GM21528 (cell line): ENCODE measurements around the gene RGS6.

Source experiments
- ATAC-seq: cut with Tn5 transposase; IDR thresholded peaks from one replicate; pipeline ENCODE4 v1.9.1; 2021; ENCODE audit warnings: mild to moderate bottlenecking, moderate library complexity; ENCODE audit not compliant: unreplicated experiment, low FRiP score

Gene RGS6

DNA sequence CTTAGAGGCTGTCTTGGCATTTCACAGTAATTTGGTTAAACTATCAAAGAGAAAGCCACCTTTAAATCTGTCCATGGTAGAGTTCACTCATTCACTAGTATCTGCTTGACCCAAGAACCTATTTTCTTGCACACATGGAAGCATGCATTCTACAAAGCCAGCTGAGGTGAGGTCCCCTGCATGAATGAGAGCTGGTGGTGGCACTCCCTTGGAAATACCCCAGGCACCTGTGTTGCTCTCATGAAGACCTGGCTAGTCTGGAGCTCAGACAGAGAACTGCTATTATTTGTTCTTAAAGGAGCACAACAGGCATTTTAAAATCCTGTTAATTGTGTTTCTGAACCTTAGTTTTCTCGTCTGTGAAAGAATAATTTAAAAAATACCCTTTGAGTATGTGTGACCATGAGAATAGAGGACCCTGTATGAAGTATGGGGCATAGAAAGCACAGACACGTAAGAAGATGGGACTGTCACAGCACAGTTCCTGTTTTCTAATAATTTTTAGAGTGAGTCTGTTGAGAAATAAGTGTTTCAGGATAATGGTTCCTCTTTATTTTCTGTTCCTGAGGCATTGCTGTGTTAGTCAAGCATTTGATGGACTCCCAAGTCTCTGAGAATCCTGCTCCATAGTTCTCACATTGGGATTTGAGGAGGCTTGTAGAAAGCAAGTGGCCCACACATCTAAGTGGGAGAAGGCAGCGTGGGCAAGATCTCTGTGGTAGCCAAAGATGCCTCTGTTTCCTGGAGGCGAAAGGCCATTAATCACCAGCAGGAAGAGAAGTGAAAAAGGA lies 10.9 kb downstream of the RGS6 start:
- ATAC-seq, result no peak

DNA sequence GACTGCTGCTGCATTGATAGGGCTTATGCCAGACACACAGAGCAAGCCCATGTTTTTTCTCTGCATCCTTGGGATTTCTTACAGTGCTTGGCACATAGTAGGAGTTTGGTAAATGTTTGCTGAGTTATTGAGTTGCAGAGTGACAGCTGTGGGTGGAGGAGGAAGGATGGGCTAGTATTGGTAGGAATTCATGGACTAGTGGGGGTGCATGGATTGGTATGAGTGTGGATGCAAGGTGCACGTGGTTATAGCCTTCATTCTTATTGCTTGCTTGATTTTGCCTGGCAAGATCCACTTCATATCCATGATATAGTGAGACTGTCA lies 11.4 kb downstream of the RGS6 start:
- no peak for ATAC-seq

DNA sequence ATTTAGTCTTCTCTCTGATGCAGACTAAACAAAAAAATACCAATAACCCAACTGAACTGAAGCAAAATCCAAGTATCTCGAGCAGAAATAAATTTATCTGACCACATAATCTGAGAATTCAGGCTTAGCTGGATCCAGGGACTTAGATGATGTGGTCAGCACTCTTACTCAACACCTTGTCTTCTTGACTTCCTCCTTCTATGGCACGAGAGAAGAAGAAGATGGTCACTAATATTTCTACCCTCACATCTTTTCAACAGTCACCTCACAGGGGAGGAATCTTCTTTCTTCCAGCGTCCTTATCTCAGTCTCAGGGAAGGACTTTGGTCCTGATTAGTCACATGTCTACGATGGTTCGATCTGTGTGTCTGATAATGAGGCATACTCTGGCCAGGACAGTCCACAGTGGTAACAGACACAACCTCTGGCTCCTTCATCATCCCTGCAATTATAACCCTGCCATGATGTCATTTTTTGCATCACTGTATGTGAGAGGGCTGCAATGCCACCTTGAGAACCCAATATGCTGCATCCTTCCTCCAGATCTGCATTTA lies 15.8 kb downstream of the RGS6 start:
- no peak for ATAC-seq

DNA sequence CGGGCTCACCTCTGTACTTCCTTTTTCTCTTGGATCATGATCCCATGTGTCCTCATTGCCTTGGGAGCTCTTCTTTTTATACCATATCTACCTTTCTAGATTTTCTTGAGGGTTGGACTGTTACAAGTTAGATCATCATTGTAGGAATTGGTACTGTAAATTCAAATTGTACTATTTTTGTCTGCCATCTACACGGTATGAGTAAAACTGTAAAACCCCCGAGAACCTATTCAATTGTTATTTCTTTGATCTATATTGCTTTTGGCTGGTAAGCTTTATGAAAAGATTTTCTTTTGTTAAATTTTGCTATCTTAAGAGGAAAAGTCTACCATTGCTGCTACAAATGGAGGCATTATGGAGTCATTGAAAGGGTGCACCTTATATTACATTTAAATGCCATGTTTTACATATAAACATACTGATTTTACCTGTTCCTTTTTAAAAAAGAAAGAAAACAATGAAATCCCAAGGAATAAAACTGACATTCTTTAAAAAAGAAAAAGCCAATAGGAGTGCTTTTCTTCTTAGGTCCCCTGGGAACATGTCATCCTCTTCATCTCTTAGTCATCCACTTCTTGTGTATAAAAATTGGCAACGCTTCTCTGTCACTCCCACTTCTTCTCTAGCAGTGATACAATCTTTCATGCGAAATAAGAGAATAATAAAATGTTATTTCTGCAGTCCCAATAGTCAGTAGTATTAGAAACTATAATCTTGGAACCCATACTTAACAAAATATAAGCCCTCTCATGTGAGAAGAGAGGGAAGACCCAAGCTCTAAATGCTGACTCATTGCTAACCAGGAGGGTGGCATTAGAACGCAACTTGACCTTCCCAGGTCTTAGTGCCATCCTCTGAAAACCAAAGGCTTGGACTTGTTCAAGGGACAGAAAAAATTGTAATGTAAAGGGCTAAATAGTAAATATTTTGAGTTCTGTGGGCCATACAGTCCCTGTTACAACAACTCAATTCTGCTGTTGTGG lies 20.4 kb downstream of the RGS6 start:
- no peak for ATAC-seq

DNA sequence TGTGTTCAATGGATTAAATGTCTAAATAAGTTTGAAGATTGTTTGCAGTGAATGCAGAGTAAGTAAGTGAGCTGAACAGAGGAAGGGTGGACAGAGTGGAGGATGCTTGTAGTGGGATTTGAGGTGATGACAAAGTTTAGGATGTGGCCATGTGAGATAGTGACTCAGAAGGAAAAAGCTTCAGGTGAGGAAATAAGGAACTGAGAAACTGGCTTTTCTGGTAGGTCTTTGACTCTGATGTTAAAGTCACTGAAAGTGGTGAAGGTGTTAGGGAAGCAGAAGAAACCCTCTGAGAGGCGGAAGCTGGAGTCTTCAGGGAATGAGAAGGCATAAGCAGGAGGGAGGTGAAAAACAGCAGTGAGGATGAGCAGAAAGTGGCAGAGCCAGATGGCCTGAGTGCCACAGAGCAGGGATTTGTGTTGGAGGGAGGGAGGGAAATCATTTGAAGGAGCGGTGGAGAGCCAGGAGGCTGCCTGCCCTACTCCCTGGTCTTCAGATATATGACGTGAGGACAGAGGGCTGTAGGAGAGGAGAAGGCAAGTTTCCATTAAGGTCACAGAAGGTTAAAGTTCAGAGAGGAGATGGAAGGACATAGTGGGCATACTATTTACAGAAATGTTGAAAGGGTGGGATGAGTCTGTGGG lies 24.8 kb downstream of the RGS6 start:
- ATAC-seq, result peak; percentile 67

DNA sequence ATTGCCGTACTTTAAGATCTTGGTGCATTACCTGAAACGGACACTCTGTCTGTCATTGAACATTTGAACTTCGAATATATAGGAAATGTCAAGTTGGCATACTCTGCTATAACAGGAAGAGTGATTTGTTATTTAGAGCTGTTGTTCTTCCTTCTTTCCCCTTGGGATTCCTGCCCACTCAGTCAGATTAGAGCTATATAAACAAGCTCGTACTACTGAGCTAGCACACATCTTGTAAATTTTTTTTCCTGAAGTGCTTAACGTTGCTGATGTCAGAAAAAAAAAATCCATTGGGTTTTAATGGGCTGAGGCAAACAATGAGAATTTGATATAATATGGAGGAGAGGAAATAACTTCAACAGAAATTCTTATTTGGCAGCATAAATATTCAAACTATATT lies 26.8 kb downstream of the RGS6 start:
- no peak for ATAC-seq

DNA sequence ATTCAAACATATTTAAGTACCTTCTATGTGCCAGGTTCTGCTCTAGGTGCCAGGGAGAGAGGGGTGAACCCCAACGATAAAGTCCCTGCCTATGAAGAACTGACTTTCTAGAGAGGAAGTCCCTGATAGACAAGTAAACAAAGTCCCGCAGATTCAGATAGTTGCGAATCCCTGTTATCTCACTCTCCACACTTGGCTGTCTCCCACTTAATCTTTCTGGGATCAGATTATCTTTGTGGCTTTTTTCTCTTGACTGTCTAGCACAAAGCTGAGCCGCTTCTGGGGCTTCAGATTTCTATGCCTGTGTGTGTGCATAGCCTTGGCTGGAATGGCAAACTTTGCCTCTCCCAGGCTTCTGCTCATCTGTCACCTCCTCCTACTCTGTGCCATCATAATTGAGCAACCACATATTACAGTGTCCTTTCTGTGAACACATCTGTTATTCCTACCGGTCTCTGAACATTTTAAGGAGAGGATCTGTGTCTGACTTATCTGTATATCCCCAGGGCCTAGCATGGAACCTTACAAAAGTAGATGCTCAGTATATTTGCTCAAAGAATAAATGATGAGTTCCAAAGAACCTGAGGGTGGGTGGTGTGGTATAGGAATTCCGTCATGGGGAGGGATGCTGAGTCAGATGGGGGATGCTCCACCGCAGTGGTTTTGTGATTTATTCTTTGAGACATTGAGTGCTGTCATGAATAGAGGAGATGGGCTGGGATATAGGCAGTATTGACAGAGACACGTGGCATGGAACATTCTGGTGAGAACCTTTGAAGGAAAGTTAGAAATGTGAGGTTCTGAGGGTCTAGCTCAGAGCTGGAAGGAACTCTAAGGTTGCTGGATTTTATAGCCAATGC lies 28.5 kb downstream of the RGS6 start:
- ATAC-seq, result no peak

DNA sequence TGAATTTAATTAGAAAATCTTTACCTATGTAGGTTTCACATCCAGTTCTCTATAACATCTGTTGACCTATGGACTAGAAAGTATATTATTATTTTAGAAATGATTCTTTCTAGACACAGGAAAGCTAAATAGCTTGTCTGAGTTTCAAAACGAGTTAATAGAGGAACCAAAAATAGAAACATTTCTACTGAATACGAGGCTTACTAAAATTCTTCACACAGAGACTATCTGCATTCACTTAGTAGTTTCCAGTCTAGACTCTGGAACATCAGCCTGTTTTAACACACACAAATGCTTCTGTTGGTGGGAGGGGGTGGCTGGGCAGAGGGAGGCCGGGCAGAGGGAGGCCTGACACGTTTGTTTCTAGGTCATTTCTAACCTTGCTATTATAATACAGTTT lies 29.7 kb downstream of the RGS6 start:
- ATAC-seq, result no peak

DNA sequence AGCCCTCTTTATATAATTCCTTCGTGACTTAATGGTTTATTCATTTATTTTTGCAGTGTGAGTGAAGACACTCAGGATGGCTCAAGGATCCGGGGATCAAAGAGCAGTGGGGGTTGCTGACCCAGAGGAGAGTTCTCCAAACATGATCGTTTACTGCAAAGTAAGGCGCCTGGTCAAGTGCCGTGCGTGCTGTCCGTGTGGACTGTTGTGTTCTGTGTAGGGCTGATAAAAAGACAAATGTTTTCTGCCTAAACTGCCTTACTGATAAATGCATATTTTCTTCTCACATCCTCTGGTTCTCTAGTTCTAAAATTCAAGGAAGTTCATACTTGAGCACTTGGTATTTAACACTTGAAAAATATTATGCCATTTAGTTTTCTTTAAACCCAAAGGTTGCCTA lies 32.5 kb downstream of the RGS6 start:
- ATAC-seq, result no peak

DNA sequence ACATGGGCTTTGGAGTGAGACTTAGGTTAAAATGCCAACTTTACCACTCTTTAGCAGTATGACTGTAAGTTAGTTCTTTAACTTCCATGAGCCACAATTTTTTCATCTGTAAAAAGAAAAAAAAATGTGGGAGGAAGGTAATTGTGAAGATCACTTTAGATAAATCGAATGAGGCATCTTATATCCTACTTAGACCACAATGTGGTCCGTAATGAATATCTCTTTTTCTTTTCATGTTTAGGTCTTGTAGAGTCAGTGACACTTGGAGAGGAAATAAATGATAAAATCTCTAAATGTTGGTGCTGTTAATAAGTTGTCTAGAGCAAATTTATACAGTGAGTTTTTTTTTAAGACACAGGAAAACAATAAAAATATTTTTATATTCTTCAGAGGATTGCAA lies 34.3 kb downstream of the RGS6 start:
- ATAC-seq, result no peak

DNA sequence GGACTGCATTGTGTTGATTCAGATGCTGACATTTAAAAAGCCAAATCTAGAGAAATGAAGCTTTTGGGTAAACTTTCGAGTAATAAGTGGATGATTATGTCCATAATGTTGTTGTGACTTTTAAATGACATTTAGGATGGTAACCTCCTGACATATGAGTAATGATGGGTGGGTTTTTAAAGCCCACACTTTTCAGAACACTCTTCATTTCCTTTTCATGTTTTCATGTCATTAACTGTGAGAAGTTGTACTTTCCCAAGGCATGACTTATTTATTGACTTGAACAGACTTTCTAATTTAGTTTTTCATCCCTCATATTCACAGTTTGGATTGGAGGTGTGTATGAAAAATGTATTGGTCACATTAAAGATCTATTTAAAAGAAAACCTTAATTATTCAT lies 35.5 kb downstream of the RGS6 start:
- no peak for ATAC-seq

DNA sequence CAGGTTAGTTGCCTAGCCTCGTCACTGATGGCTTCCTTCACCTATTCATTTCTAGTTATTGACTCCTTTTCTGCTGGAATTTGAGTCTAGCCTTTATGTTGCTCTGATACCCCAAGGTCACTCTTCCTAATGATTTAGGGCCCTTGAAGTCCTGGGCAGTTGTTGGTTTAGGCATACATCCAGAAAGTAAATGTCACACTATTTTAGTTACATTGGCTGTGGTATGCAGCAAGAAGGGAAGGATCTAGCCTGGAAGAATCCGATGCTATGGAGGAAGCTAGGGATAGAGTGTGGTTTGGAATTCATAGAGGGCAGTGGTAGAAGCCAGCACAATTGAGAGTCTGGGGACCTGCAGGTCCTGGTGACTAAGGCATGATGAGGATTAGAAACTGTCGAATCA lies 38.0 kb downstream of the RGS6 start:
- ATAC-seq, result no peak

DNA sequence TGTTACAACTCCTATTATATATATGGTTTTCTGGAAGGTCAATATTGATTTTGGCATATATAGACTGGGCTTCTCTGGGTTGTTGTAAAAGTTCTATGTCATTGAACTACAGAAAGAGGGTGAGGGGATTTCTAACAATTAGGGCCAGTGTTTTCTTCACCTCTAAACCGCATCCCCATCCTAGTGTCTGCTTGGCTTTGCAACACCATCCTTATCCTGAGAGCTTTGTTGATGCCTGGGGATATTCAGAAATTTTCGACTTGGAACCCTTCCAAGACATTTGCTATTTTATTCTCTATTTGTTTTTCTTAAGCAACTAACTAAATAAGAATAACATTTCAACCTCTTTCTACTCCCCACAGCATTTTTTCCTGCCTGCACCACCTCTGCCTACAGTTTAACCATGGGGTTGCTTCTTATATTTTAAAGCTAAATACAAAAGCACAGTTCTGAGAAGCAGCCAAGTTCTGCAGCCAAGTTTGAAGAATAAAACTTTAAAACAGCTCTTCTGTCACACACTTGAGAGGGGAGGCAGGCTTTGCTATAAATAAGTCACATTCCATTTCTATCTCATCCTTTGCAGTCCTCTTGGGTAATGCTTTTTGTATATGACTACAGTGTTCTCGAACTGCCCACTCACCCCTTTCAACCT lies 53.4 kb downstream of the RGS6 start:
- ATAC-seq, result no peak

DNA sequence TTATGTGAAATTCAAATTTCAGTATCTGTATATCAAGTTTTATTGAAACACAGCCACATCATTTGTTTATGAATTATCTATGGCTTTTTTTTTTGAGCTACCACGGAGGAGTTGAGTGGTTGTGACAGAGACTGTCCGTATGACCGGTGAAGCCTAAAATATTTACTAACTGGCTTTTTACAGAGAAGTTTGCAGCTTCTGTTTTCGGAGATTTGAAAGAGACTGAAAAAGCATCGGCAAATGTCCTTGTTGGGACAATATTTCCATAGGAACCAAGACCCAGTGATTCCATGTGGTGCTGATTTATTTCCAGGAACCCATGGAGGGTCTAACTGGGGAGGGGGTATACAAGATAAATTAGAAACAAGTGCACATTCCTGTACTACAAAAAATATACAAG lies 56.2 kb downstream of the RGS6 start:
- ATAC-seq, result no peak

DNA sequence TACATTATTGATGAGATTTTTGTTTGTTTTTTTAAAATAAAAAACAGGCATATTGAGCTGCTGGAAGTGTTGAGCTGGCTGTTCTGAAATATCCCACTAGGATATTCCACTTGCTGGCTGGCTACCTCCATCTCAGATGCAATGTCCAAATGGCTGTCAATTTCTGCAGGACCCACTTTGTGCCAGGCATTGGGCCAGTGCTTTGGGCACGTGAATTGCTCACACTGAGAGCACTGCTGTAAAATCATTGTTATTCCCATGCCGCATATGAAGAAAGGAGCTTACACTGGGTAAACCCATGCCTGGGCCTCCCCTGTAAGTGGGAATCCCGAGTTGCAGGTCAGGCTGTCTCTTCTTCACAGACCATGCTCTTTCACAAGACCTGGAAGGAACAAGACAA lies 56.7 kb downstream of the RGS6 start:
- no peak for ATAC-seq

DNA sequence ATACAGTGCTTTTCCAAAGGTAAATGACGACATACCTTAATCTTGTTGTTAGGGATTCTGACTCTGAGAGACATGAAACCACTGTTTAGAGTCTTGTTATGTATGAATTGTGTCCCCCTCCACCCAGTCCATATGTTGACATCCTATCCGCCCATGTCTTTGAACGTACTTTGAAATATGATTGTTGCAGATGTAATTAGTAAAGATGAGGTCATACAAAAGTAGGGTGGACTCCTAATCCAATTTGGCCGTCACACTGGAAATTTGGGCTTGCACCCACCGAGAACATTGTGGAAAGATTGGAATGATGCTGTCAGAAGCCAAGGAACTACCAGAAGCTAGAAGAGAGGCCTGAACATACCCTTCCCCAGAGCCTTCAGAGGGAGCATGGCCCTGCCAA lies 62.2 kb downstream of the RGS6 start:
- ATAC-seq, result no peak

DNA sequence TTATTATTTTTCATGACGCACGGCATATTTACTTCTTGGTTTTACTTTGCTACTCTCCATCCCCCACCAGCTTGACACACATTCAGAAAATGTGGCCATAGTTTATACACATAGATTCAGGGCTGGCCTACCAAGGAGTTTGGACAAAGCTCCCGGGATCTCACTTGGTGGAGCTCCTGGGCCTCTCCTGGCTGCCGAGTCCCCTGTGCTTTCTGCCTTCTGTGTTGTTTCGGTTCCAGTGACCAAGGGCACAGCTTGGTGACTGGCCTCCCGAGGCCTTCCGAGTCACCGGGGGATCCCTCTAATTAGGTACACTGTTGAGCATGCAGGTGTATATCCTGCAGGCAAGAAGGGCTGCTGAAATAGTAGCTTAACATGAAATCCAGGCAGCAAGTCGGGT lies 63.5 kb downstream of the RGS6 start:
- ATAC-seq, result no peak

DNA sequence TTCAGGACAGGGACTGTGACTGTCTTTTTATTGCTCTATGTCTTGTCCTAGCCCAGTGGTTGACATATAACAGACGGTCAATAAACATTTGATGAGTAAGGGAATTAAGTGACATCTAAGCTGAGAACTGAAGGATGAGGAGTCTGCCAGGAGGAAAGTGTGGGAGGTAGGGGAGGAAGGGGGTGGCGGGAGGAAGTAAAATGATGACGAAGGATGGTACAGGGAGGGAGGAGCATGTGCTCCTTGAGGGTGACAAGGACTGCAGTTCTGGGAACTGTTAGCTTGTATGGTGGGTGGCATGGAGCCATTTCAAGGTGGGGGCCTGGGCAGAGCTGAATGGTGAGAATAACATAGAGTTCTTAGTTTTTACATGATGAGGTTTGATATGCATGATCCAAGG lies 64.4 kb downstream of the RGS6 start:
- ATAC-seq, result no peak

DNA sequence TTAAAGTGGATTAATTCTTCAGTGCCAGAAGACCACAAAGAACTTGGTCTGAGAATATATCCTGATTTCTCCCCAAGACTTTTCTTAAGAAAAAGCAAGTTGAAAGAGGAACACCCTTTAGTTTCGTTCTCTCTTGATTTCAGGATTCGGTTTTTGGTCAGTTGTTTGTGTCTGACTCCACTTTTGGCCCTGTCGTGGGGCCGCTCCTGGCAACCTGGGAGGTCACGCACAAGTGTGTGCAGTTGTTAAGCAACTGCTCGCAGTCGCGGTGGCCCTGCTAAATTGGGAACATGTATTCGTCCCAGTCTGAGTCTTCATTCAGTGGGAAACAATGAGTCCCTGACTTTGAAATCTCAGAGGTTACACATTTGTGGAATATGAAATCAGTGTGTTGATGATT lies 68.7 kb downstream of the RGS6 start:
- no peak for ATAC-seq

DNA sequence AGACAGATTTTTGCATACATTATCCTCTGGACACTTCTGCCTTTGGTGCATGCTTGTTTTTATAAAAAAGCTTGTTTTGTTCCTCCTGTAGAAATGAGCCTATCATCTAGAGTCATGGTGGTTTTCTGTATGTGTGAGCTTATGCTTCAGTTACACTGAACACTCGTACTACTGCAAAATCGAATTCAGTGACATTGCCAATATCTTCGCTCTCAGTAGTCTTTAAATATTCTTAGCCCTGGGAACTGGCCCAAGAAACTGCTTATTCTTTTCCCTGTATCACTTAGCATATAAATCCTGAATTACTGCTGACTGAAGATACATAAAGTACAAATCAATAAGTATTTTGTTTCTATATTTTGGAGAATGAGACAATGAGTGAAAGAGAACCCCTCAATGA lies 70.5 kb downstream of the RGS6 start:
- ATAC-seq, result no peak
